ENCODE results near the gene SVOP. TPM values are rescaled to one million over a fixed set of nuclear protein-coding genes. Genes with fewer than 3 reads are reported as not detected.
"Not testable (repeated sequence)": the region's sequence is repeated elsewhere in the genome, so short reads cannot be mapped to it uniquely, and the experiment has no call there.

SVOP gene
- polyA plus RNA-seq (2013, experiment 1 of 2; ENCODE audit: insufficient read length): not detected
- not detected for polyA plus RNA-seq (2013, experiment 2 of 2; ENCODE audit: insufficient read length)

GRCh38 chr12:109020796-109021380, at the start of gene SVOP:
TSS of gene SVOP (minus strand) at chr12:109021068. CDS start at chr12:109020868, 200 bp downstream.
- peak; percentile 75 for DNase-seq

- no peak for DNase-seq
Measured at GRCh38 chr12:109069307-109070271, 48.7 kb upstream of the SVOP start.

GRCh38 chr12:109065853-109066193, 45.0 kb upstream of the SVOP start:
- DNase-seq: no peak

- no peak for DNase-seq
Measured at GRCh38 chr12:109065154-109065852, 44.4 kb upstream of the SVOP start.

GRCh38 chr12:109064143-109064542, 43.3 kb upstream of the SVOP start:
- no peak for DNase-seq

GRCh38 chr12:109058773-109059172, 37.9 kb upstream of the SVOP start:
- no peak for DNase-seq

- no peak for DNase-seq
Measured at GRCh38 chr12:109057376-109057775, 36.5 kb upstream of the SVOP start.

- DNase-seq: no peak
Measured at GRCh38 chr12:109056891-109057290, 36.0 kb upstream of the SVOP start.

GRCh38 chr12:109054520-109054919, 33.7 kb upstream of the SVOP start:
- DNase-seq: no peak

GRCh38 chr12:109054124-109054513, 33.3 kb upstream of the SVOP start:
- not testable (repeated sequence) for DNase-seq

GRCh38 chr12:109053382-109054123, 32.7 kb upstream of the SVOP start:
- DNase-seq: no peak

GRCh38 chr12:109052414-109053323, 31.8 kb upstream of the SVOP start, which contains the start of gene USP30:
TSS of gene USP30 (plus strand) at chr12:109052576. CDS start at chr12:109052679, 103 bp downstream.
- peak; percentile 86 for DNase-seq

- no peak for DNase-seq
Measured at GRCh38 chr12:109052097-109052413, 31.2 kb upstream of the SVOP start.

GRCh38 chr12:109049794-109050193, 28.9 kb upstream of the SVOP start:
- DNase-seq: not testable (repeated sequence)

- DNase-seq: not testable (repeated sequence)
Measured at GRCh38 chr12:109048706-109049105, 27.8 kb upstream of the SVOP start.

- DNase-seq: no peak
Measured at GRCh38 chr12:109047081-109047805, 26.4 kb upstream of the SVOP start.

- no peak for DNase-seq
Measured at GRCh38 chr12:109044241-109044640, 23.4 kb upstream of the SVOP start.

GRCh38 chr12:109036975-109037374, 16.1 kb upstream of the SVOP start:
- DNase-seq: no peak

- DNase-seq: no peak
Measured at GRCh38 chr12:109033239-109034196, 12.7 kb upstream of the SVOP start.

Measured in fibroblast of skin of abdomen (primary cell).